NCI-H128 (cell line): ENCODE results near the gene TIMM22.

Experiments used
- DNase-seq: peaks from one replicate; lab custom pipeline; 2025; ENCODE audit not compliant: unreplicated experiment; lab: John Stamatoyannopoulos, UW

Gene TIMM22

GRCh38 chr17:1001640-1002411, 4.9 kb downstream of the TIMM22 start:
- no peak for DNase-seq

GRCh38 chr17:1002412-1002753, 5.5 kb downstream of the TIMM22 start:
- DNase-seq, result no peak

GRCh38 chr17:1002771-1003555, 6.0 kb downstream of the TIMM22 start:
- no peak for DNase-seq

GRCh38 chr17:1003633-1003971, 6.7 kb downstream of the TIMM22 start:
- DNase-seq, result no peak

- DNase-seq, result no peak
Observed at GRCh38 chr17:1003972-1004768, 7.2 kb downstream of the TIMM22 start.

- DNase-seq, result no peak
Observed at GRCh38 chr17:1004769-1005295, 7.9 kb downstream of the TIMM22 start.

GRCh38 chr17:1005361-1005946, 8.5 kb downstream of the TIMM22 start:
- peak; percentile 19 for DNase-seq

GRCh38 chr17:1006054-1006453, 9.1 kb downstream of the TIMM22 start:
- no peak for DNase-seq

GRCh38 chr17:1007310-1008007, 10.5 kb downstream of the TIMM22 start:
- no peak for DNase-seq

- DNase-seq, result no peak
Observed at GRCh38 chr17:1008008-1008761, 11.3 kb downstream of the TIMM22 start.

- no peak for DNase-seq
Observed at GRCh38 chr17:1009229-1010085, 12.5 kb downstream of the TIMM22 start.

- no peak for DNase-seq
Observed at GRCh38 chr17:1010086-1010450, 13.1 kb downstream of the TIMM22 start.

GRCh38 chr17:1010586-1010985, 13.7 kb downstream of the TIMM22 start:
- no peak for DNase-seq

GRCh38 chr17:1011138-1011537, 14.2 kb downstream of the TIMM22 start:
- no peak for DNase-seq

GRCh38 chr17:1011760-1012735, 15.1 kb downstream of the TIMM22 start:
- DNase-seq, result no peak

- no peak for DNase-seq
Observed at GRCh38 chr17:1012823-1013728, 16.1 kb downstream of the TIMM22 start.

- DNase-seq, result no peak
Observed at GRCh38 chr17:1013729-1014090, 16.8 kb downstream of the TIMM22 start.
